ENCODE measurements around the gene FOXE3.
A peak's percentile ranks its signal among the peaks of the same experiment; 100 is the strongest.

DNA sequence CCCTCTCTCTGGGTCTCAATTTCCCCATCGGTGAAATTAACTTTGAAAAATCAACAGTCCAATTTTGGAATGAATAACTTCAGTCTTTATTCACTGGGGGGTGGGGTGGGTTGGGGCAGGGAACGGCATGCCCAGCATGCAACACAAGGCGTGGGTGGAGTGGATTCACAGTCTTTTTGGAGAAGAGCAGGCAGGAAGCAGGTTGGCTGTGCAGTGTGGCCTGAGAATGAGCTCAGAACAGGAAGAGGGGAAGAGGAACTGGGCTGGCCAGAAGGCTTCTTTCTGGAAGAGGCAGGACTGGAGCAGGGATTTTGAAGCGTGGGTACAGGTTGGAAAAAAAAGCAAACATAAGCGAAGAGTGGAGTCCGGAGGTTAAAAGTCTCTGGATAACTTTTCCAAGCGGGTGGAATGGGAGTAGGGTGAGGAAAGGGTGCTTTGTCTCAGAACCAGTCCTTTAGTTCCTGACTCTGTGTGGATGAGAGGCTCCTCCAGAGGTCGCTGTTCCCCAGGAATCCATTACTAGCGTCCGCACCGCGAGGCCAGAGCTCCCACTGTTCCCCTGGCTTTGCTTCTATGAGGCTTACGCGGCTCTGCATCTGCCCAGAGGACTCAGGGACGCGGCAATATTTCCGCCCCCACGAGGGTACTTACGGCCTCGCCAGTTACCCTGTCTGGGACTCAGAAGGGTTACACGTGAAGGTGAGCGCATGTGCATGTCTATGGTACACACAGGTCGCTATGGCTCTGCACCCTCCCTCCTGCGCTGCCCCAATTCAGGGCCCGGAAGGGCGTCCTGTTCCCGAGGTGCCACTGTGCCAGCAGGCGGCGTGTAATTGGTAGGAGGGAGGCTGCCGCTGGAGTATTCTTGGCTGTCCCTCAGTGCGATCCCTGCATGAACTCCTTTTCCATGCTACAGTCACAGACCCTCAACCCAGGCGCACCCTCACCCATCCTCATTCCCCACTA is 16.3 kb downstream of the FOXE3 start:
- peak; percentile 65 for TF ChIP-seq CTCF (IDR thresholded peaks at IDR 0.05; ENCODE audit: low read depth, low read length, missing input control)
- TF ChIP-seq HNF4A (conservative IDR thresholded peaks at IDR 0.05) = no peak
- no peak for TF ChIP-seq GABPA (IDR thresholded peaks at IDR 0.05 in 1 of 2, conservative IDR thresholded peaks at IDR 0.05 in 1 of 2)
